T-helper 22 cell (primary cell): ENCODE results near the gene BLCAP.
"Not testable (repeated sequence)": the region's sequence is repeated elsewhere in the genome, so short reads cannot be mapped to it uniquely, and the experiment has no call there.

Experiments used
- DNase-seq: peaks from one replicate; pipeline ENCODE4 v3.0.0-alpha.2; 2020; ENCODE audit warnings: low read depth

Gene BLCAP

DNA sequence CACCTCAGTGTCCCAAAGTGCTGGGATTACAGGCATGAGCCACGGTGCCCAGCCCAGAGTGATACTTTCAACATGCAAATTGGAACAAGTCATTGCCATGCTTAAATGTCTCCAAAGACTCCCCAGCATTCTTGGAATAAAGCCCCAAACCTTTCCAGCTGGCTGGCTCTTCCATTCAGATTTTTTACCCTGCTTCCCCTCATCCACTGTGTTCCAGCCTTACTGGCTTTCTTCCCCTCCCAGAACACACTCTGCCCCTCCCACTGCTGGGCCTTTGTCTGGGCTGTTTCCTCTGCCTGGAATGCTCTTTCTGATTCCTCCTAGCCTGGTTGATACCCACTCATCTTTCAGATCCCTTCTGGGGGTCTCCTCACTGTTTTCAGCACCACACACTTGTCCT, 46.8 kb downstream of the BLCAP start:
- DNase-seq, result no peak

GRCh38 chr20:37479925-37480691, 47.6 kb downstream of the BLCAP start:
- no peak for DNase-seq

DNA sequence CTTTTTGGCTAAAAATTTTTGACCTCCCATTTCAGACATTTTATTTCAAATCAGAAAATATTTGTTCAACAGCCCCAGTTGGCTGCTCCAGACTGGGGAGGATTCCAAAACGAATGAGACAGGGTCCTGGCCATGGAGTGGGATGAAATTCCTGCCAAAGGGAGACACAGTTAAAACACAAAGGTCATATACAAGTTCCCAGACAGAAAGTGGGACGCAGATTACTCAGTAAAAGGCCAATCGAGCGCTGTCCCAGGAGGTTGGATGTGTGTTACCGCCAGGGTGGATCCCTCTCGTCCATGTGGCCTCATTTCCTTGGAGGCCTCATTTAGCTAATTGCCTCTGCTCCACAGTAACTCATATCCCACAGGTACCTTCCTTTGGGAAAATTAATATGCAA, 48.4 kb downstream of the BLCAP start:
- DNase-seq, result no peak

DNA sequence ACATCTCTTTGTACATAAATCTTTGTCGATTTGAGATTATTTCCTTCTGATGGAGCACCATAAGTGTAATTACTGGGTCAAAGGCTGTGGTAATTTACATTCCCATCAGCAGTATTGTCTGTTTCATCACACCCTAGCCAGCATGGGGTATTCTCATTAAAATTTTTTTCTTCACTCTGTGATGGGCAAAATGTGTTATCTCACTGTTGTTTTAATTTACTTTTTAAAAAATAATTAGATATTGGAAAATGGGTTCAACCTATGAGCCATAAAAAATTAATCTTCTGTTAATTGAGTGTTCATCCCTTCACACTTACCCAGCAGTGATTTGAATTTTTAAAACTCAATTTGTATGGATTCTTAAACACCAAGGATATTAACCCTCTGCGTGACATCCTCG, 50.6 kb downstream of the BLCAP start:
- DNase-seq, result no peak

GRCh38 chr20:37475252-37475651, 52.4 kb downstream of the BLCAP start:
- no peak for DNase-seq

DNA sequence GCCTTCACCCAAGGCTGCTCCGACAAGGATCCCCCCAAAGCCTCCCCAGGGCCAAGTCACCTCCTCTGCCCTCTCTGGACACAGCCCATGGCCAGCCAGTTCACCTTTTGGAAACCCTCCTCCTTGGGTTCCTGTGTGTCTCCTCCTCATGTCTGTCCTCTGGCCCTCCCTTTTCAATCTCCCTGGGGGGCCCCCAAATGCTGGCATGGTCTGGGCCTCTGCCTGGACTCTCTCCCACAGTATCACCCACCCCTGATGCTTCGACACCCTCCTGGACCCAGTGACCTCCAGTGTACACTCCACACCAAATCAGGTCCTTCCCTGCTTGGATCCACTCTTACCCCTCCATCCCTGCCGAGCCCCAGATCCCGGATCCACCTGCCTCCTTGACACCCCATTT, 53.3 kb downstream of the BLCAP start:
- DNase-seq, result no peak

GRCh38 chr20:37473249-37474000, 54.3 kb downstream of the BLCAP start:
- DNase-seq, result no peak

DNA sequence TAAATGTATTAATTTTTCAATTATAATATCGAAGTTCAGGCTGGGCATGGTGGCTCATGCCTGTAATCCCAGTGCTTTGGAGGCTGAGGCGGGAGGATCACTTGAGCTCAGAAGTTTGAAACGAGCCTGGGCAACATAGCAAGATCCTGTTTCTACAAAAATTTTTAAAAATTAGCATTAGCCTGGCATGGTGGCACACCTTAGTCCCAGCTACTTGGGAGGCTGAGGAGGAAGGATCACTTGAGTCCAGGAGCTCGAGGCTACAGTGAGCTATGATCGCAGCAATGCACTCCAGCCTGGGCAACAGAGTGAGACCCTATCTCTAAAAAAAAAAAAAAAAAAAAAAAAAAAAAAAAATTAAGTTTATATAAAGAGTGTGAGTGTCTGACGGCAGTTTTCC, 55.2 kb downstream of the BLCAP start:
- not testable (repeated sequence) for DNase-seq

DNA sequence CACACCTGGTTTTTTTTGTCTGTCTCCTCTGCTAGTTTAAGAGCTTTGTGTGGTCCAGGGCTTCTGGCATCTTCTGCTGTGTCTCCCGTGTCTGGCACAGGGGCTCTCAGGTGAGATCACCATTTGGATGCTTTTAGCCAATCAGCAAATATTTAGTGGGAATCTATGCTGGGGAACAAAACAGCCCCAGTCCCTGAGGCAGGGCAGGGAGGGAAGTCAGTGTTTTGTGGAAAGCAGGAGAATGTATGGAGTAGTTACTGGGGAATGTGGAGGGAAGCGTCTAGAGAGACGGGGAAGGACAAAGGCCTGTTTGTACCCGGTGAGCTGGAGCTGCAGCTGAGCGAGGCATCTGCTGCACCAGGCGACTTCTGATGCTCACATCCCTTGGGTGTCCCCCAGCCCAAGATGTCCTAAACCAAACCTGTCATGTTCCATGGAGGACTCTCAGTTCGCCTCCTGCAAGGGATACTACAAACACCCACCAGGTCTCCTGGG, 55.9 kb downstream of the BLCAP start:
- no peak for DNase-seq

- DNase-seq, result not testable (repeated sequence)
These were observed 57.5 kb downstream of the BLCAP start for GRCh38 chr20:37470190-37470589.

DNA sequence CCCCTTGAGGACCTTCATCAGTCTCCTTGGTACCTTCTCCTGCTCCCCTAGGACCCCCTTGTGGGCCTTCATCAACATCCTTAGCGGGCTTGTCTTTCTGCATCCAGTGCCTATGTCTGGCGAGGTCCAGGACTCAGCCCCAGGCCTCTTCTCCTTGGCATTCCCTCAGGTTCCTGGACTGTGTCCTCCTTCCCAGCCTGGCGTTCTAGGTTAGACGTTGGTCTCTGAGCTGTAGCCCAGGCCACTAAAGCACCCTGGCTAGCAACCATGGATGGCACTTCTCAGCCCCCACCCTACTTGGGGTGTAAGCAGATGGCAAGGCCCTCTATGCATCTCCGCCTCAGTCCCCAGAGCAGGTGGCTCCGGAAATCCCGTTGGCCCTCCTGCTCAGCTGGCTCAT, 58.1 kb downstream of the BLCAP start:
- DNase-seq, result no peak

DNA sequence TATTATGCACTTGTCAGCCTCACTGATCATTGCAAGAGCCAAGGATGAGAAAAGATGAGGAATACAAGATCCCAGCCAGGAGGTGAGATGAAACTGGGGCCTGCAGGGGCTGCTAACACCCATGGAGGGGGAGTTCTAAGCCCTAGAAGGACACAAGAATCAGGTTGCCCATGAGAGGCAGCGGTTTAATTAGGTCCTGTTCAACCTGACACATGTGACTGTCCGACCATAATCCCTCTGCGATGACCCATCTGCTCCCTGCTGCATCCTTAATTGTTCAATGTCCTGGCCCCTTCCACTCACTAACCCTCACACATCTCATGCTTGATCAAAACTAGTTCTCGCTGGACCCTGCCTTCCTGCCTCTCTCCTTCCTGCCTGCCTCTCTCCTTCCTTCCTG, 58.8 kb downstream of the BLCAP start:
- DNase-seq, result no peak
